SK-N-SH (cell line): ENCODE measurements around the gene TKTL2. TPM values are rescaled to one million over a fixed set of nuclear protein-coding genes. Genes with fewer than 3 reads are reported as not detected.
"Not testable (repeated sequence)": the region's sequence is repeated elsewhere in the genome, so short reads cannot be mapped to it uniquely, and the experiment has no call there.

Experiments
- CTCF ChIA-PET: fragments of 300-600, 350-600 bp; formaldehyde crosslinking; extraction: SDS; loops from one replicate; lab custom pipeline; 2021; lab: Yijun Ruan, JAX
- POLR2A ChIA-PET: fragments of 350-600 bp; sonication (Branson Sonifier 250); formaldehyde crosslinking; extraction: SDS; loops from one replicate; lab custom pipeline; 2020; ENCODE audit warnings: antibody characterized with exemption, inconsistent platforms; lab: Yijun Ruan, JAX
- DNase-seq: peaks from one replicate; pipeline ENCODE4 v3.0.0; 2012
- H2AFZ ChIP-seq: fragments of 200-600 bp; sonication (generic); 2 replicates; pipeline ENCODE4 v1.8.1; 2016; ENCODE audit warnings: antibody characterized with exemption, mild to moderate bottlenecking, low read depth
- H3F3A ChIP-seq: fragments of 200-600 bp; sonication (generic); replicated peaks from 2 replicates; pipeline ENCODE3; 2016; ENCODE audit warnings: antibody characterized with exemption, mild to moderate bottlenecking; ENCODE audit not compliant: insufficient read depth
- H3K27ac ChIP-seq, 2 experiments: fragments of 200-500 bp in 1 of 2; fragments of 200-600 bp in 1 of 2; sonication (Bioruptor generic) in 1 of 2; sonication (generic), shearing (Covaris generic) in 1 of 2; 2 replicates each; pipeline versions ENCODE4 v1.5.1 to v1.6.1; 2014 to 2016; ENCODE audit warnings: low read depth in 2 of 2, inconsistent platforms in 1 of 2, low read length in 1 of 2, mild to moderate bottlenecking in 1 of 2, mixed read lengths in 1 of 2
- H3K27me3 ChIP-seq: fragments of 200-600 bp; sonication (generic), shearing (Covaris generic); 2 replicates; pipeline ENCODE4 v1.6.1; 2016; ENCODE audit warnings: mixed run types; ENCODE audit not compliant: insufficient read depth
- H3K36me3 ChIP-seq, 2 experiments: fragments of 200-500 bp in 1 of 2; fragments of 200-600 bp in 1 of 2; sonication (Bioruptor generic) in 1 of 2; sonication (generic) in 1 of 2; replicated peaks in 1 of 2; 2 replicates each; pipeline versions ENCODE3 to v1.5.1; 2014 to 2016; ENCODE audit warnings: low read length in 1 of 2, mild to moderate bottlenecking in 1 of 2; ENCODE audit not compliant: insufficient read depth in 2 of 2, control insufficient read depth in 1 of 2
- H3K4me1 ChIP-seq, 2 experiments: fragments of 200-500 bp in 1 of 2; fragments of 200-600 bp in 1 of 2; sonication (Bioruptor generic) in 1 of 2; sonication (generic), shearing (Covaris generic) in 1 of 2; 2 replicates each; pipeline versions ENCODE4 v1.5.1 to v1.6.1; 2014 to 2016; ENCODE audit warnings: low read depth in 1 of 2, low read length in 1 of 2, mixed run types in 1 of 2; ENCODE audit not compliant: insufficient read depth in 2 of 2, control insufficient read depth in 1 of 2
- H3K4me2 ChIP-seq: fragments of 200-600 bp; sonication (generic), shearing (Covaris generic); 2 replicates; pipeline ENCODE4 v1.6.1; 2017; ENCODE audit warnings: mixed run types
- H3K4me3 ChIP-seq, 2 experiments: fragments of 200-500 bp in 1 of 2; fragments of 200-600 bp in 1 of 2; sonication (Bioruptor generic) in 1 of 2; sonication (generic), shearing (Covaris generic) in 1 of 2; 2 replicates each; pipeline versions ENCODE4 v1.5.1 to v1.8.1; 2014 to 2016; ENCODE audit warnings: low read depth in 2 of 2, inconsistent platforms in 1 of 2, low read length in 1 of 2, mild to moderate bottlenecking in 1 of 2, mixed read lengths in 1 of 2, moderate library complexity in 1 of 2
- H3K79me2 ChIP-seq: fragments of 200-600 bp; sonication (generic); 2 replicates; pipeline ENCODE4 v1.8.1; 2017; ENCODE audit warnings: mild to moderate bottlenecking; ENCODE audit not compliant: insufficient read depth
- H3K9ac ChIP-seq: fragments of 200-600 bp; sonication (generic); 2 replicates; pipeline ENCODE4 v1.6.1; 2017; ENCODE audit warnings: mixed run types
- H3K9me2 ChIP-seq: fragments of 200-600 bp; sonication (generic); 2 replicates; pipeline ENCODE4 v1.6.1; 2017; ENCODE audit warnings: mixed run types
- H3K9me3 ChIP-seq: fragments of 200-600 bp; sonication (generic); 2 replicates; pipeline ENCODE4 v1.6.1; 2017; ENCODE audit warnings: mixed run types, mild to moderate bottlenecking, moderate library complexity
- H4K20me1 ChIP-seq: fragments of 200-600 bp; sonication (generic); 2 replicates; pipeline ENCODE4 v1.6.1; 2017; ENCODE audit warnings: mild to moderate bottlenecking, mixed run types; ENCODE audit not compliant: insufficient read depth
- CTCF ChIP-seq: fragments of 200-600 bp; sonication (generic); IDR thresholded peaks from 2 replicates; pipeline ENCODE4 v1.6.1; 2017; ENCODE audit warnings: antibody characterized with exemption, mild to moderate bottlenecking, moderate library complexity
- FOXJ3 ChIP-seq: sonication (generic); formaldehyde crosslinking; IDR thresholded peaks from 2 replicates; pipeline ENCODE4 v1.5.1; 2020; ENCODE audit warnings: mild to moderate bottlenecking, missing genetic modification reagents
- FOXM1 ChIP-seq: IDR thresholded peaks from 2 replicates; pipeline ENCODE4 v1.4.0; 2012; ENCODE audit warnings: low read depth, mild to moderate bottlenecking
- GATA2 ChIP-seq: sonication (generic); formaldehyde crosslinking; IDR thresholded peaks from 2 replicates; pipeline ENCODE4 v1.5.0; 2020; ENCODE audit warnings: mild to moderate bottlenecking, missing genetic modification reagents
- JUND ChIP-seq: IDR thresholded peaks from 2 replicates; pipeline ENCODE4 v1.4.0; 2012
- MEF2A ChIP-seq: IDR thresholded peaks from 2 replicates; pipeline ENCODE4 v1.4.0; 2012; ENCODE audit warnings: low read depth, borderline replicate concordance
- NFIC ChIP-seq: IDR thresholded peaks from 2 replicates; pipeline ENCODE4 v1.4.0; 2012; ENCODE audit warnings: borderline replicate concordance
- POLR2AphosphoS5 ChIP-seq: IDR thresholded peaks from 2 replicates; pipeline ENCODE4 v1.6.1; 2012; ENCODE audit warnings: low read depth, low read length
- RFX5 ChIP-seq: IDR thresholded peaks from 2 replicates; pipeline ENCODE4 v1.6.1; 2012; ENCODE audit warnings: mild to moderate bottlenecking, improper control_type of control experiment, low read length
- RXRA ChIP-seq: IDR thresholded peaks from 2 replicates; pipeline ENCODE4 v1.4.0; 2012; ENCODE audit warnings: low read depth, mild to moderate bottlenecking, borderline replicate concordance
- TCF12 ChIP-seq: IDR thresholded peaks from 2 replicates; pipeline ENCODE4 v1.4.0; 2012
- USF2 ChIP-seq: fragments of 150-350 bp; IDR thresholded peaks from 2 replicates; pipeline ENCODE4 v1.6.1; 2017; ENCODE audit warnings: antibody characterized with exemption, low read length, low read depth, borderline replicate concordance
- YY1 ChIP-seq: IDR thresholded peaks from 2 replicates; pipeline ENCODE4 v1.4.0; 2012; ENCODE audit warnings: low read depth, mild to moderate bottlenecking
- WGBS: methylation state at CpG from one replicate; pipeline ENCODE4 v1.1.6; 2017; ENCODE audit warnings: low lambda C conversion rate; 5-methylcytosine and 5-hydroxymethylcytosine counted together
- polyA plus RNA-seq, 3 experiments: library from polyadenylated mRNA; depleted of rRNA; stranded (reverse); fragments of >200 nt; gene quantifications; 2 replicates each; pipeline ENCODE4 v1.2.3, GENCODE V29; 2012
- TF ChIP-seq, protein P1 (sequence below): IDR thresholded peaks from 2 replicates; pipeline ENCODE4 v1.4.0; 2012; ENCODE audit warnings: low read depth, borderline replicate concordance

TKTL2 gene
- polyA plus RNA-seq, 1 of the 3 experiments (the other 2 are of a cell fraction), result not detected

GRCh38 chr4:163447481-163447880 is 26.1 kb downstream of the TKTL2 start:
- no peaks in the 10 kb centered on the region for H3K36me3 ChIP-seq
- no peak overlapping the region for H3K27ac ChIP-seq
- H3K9me3 ChIP-seq, result no peaks in the 10 kb centered on the region
- ChIA-PET POLR2A (interaction anchor here (0.7 kb wide), 1 partner anchor 12 kb away, joined by 3 read pairs; no protein-coding TSS in a partner anchor), CTCF (interaction anchor here (1.2 to 1.3 kb wide), 2 partner anchors 8 to 17 kb away, joined by 4 read pairs; no protein-coding TSS in a partner anchor)
- no peak overlapping the region for H3K4me2 ChIP-seq
- no peak overlapping the region for H3K4me3 ChIP-seq
- H3K4me1 ChIP-seq, result no peaks in the 10 kb centered on the region
- H3K9me2 ChIP-seq, result no peaks in the 10 kb centered on the region
- no peak for DNase-seq
- peaks cover 7% of the 10 kb centered on the region; the same call in 1 of the 2 replicates for H3K27me3 ChIP-seq
- H4K20me1 ChIP-seq, result no peaks in the 10 kb centered on the region
- TF ChIP-seq YY1 (no peak), GATA2 (no peak), POLR2AphosphoS5 (no peak), JUND (no peak), FOXJ3 (CRISPR knock-in tag) (no peak), USF2 (no peak), FOXM1 (no peak), TCF12 (no peak), RXRA (no peak), CTCF (no peak), RFX5 (no peak), MEF2A (no peak), NFIC (no peak)
- TF ChIP-seq, protein P1, sequence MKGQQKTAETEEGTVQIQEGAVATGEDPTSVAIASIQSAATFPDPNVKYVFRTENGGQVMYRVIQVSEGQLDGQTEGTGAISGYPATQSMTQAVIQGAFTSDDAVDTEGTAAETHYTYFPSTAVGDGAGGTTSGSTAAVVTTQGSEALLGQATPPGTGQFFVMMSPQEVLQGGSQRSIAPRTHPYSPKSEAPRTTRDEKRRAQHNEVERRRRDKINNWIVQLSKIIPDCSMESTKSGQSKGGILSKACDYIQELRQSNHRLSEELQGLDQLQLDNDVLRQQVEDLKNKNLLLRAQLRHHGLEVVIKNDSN, result no peak
- no peak overlapping the region for H2AFZ ChIP-seq
- H3K79me2 ChIP-seq, result no peaks in the 10 kb centered on the region
- no peak overlapping the region for H3K9ac ChIP-seq
- no peaks in the 10 kb centered on the region for H3F3A ChIP-seq
- 14% methylated on average over 1 of the region's 1 CpG for WGBS

- not testable (repeated sequence) for H3F3A ChIP-seq, H3K4me2 ChIP-seq, H3K4me1 ChIP-seq, H3K9me3 ChIP-seq, H4K20me1 ChIP-seq, H3K27ac ChIP-seq, H3K9ac ChIP-seq, H3K9me2 ChIP-seq, H3K36me3 ChIP-seq, H2AFZ ChIP-seq, DNase-seq, H3K79me2 ChIP-seq, H3K27me3 ChIP-seq, H3K4me3 ChIP-seq
- CTCF ChIA-PET, result interaction anchor here (1.2 to 1.3 kb wide), 2 partner anchors 8 to 16 kb away, joined by 4 read pairs; no protein-coding TSS in a partner anchor
- 19% methylated on average over 12 of the region's 12 CpGs for WGBS
- POLR2A ChIA-PET, result interaction anchor here (0.7 kb wide), 1 partner anchor 12 kb away, joined by 3 read pairs; no protein-coding TSS in a partner anchor
Measured at GRCh38 chr4:163447023-163447422, 26.5 kb downstream of the TKTL2 start.
